ENCODE data around the gene SPCS3. TPM values are rescaled to one million over a fixed set of nuclear protein-coding genes. Genes with fewer than 3 reads are reported as not detected.
"Not testable (repeated sequence)": the region's sequence is repeated elsewhere in the genome, so short reads cannot be mapped to it uniquely, and the experiment has no call there.

Gene SPCS3
- total RNA-seq, 1 donor from 2014 or later = 65.9 TPM

DNA sequence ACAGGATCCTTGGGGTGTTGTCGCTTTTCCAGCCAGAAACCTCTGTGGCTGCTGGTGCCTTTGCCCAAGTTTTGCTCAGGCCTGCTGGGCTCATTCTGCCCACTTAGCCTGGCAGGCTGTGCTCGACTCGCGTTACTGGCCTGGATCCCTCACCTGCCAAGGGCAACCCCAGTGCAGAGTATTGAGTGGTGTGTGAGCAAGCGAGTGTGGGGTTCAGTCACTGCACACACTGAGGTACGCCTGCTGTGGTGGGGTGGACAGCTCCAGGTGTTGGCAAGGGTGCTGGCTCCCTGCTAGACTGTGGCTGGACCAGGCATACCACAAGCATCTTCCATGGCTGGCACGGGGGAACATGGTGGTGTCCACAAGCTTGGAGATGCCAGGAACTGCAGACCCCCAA lies 22.6 kb downstream of the SPCS3 start:
- no peak overlapping the region for H3K27ac Mint-ChIP-seq (ENCODE audit: unreplicated experiment)
- H3K9me3 Mint-ChIP-seq (ENCODE audit: unreplicated experiment) = peaks cover 6% of the 10 kb centered on the region

DNA sequence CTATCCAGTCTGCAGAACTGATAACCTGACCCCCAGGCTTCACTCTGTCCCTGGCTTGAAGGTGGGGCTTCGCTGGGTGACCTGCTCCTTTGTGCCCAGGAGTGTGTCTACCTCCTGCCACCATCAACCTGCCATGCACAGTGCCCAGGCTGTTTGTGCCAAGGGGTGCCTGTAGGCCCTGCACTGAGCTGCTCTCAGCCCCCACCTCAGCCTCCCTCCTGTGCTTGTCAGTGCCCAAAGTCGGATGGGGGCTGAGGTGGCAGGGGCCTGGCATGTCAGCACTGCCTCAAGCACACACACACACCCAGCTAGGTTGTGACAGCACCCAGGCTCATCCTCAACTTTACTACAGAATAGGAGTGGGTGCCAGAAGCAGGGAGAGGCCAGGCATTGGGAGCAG lies 23.5 kb downstream of the SPCS3 start:
- no peak for DNase-seq

More for the DNA sequence above, 22.6 kb downstream of the SPCS3 start:
- TF ChIP-seq, protein P1, sequence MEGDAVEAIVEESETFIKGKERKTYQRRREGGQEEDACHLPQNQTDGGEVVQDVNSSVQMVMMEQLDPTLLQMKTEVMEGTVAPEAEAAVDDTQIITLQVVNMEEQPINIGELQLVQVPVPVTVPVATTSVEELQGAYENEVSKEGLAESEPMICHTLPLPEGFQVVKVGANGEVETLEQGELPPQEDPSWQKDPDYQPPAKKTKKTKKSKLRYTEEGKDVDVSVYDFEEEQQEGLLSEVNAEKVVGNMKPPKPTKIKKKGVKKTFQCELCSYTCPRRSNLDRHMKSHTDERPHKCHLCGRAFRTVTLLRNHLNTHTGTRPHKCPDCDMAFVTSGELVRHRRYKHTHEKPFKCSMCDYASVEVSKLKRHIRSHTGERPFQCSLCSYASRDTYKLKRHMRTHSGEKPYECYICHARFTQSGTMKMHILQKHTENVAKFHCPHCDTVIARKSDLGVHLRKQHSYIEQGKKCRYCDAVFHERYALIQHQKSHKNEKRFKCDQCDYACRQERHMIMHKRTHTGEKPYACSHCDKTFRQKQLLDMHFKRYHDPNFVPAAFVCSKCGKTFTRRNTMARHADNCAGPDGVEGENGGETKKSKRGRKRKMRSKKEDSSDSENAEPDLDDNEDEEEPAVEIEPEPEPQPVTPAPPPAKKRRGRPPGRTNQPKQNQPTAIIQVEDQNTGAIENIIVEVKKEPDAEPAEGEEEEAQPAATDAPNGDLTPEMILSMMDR (IDR thresholded peaks at IDR 0.05; ENCODE audit: partially characterized antibody, unreplicated experiment) = no peak
- no peaks in the 10 kb centered on the region for H3K27me3 Mint-ChIP-seq (ENCODE audit: unreplicated experiment)
- H3K36me3 Mint-ChIP-seq (ENCODE audit: unreplicated experiment) = peaks cover 11% of the 10 kb centered on the region
- H3K4me3 Mint-ChIP-seq (ENCODE audit: unreplicated experiment) = no peak overlapping the region
- DNase-seq = no peak
- no peaks in the 10 kb centered on the region for H3K4me1 Mint-ChIP-seq (ENCODE audit: low read depth, unreplicated experiment)

DNA sequence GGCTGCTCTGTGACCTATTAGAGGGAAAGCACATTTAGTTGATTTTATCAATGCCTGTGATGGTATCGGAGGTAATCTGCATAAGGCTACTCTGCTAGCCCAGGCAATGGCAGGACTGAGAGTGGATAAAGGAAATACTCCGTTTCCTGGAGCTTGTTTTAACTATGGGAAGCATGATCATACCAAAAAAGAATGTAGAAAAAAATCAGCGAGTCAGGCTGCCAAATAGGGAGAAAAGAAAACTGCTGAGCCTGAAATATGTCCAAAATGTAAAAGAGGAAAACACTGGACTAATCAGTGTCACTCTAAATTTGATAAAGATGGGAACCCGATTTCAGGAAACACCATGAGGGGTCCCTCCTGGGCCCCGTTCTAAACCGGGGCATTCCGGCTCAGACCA lies 25.6 kb downstream of the SPCS3 start:
- DNase-seq; H3K4me1 Mint-ChIP-seq (ENCODE audit: low read depth, unreplicated experiment); H3K27me3 Mint-ChIP-seq (ENCODE audit: unreplicated experiment); H3K4me3 Mint-ChIP-seq (ENCODE audit: unreplicated experiment); H3K9me3 Mint-ChIP-seq (ENCODE audit: unreplicated experiment); H3K27ac Mint-ChIP-seq (ENCODE audit: unreplicated experiment): not testable (repeated sequence)
- peaks cover 20% of the 10 kb centered on the region for H3K36me3 Mint-ChIP-seq (ENCODE audit: unreplicated experiment)

More for the DNA sequence above, 23.5 kb downstream of the SPCS3 start:
- Mint-ChIP-seq H3K4me1 (ENCODE audit: low read depth, unreplicated experiment) (no peaks in the 10 kb centered on the region), H3K4me3 (ENCODE audit: unreplicated experiment) (no peak overlapping the region), H3K36me3 (ENCODE audit: unreplicated experiment) (peaks cover 11% of the 10 kb centered on the region), H3K9me3 (ENCODE audit: unreplicated experiment) (peaks cover 6% of the 10 kb centered on the region), H3K27me3 (ENCODE audit: unreplicated experiment) (no peaks in the 10 kb centered on the region), H3K27ac (ENCODE audit: unreplicated experiment) (no peak overlapping the region)
- TF ChIP-seq, protein P1 (IDR thresholded peaks at IDR 0.05; ENCODE audit: partially characterized antibody, unreplicated experiment) = no peak

DNA sequence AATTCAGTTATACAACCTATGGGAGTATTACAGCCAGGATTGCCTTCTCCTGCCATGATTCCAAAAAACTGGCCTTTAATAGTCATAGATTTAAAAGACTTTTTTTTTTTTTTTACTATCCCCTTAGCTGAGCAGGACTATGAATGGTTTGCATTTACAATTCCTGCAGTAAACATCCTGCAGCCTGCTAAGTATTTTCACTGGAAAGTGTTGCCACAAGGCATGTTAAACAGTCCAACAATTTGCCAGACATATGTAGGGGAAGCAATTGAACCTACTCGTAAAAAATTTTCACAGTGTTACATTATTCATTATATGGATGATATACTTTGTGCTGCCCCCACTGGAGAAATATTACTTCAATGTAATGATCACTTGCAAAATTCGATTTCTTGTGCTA lies 27.1 kb downstream of the SPCS3 start:
- not testable (repeated sequence) for H3K27me3 Mint-ChIP-seq (ENCODE audit: unreplicated experiment); DNase-seq; H3K4me3 Mint-ChIP-seq (ENCODE audit: unreplicated experiment); H3K4me1 Mint-ChIP-seq (ENCODE audit: low read depth, unreplicated experiment); H3K27ac Mint-ChIP-seq (ENCODE audit: unreplicated experiment); H3K9me3 Mint-ChIP-seq (ENCODE audit: unreplicated experiment)
- peaks cover 25% of the 10 kb centered on the region for H3K36me3 Mint-ChIP-seq (ENCODE audit: unreplicated experiment)

DNA sequence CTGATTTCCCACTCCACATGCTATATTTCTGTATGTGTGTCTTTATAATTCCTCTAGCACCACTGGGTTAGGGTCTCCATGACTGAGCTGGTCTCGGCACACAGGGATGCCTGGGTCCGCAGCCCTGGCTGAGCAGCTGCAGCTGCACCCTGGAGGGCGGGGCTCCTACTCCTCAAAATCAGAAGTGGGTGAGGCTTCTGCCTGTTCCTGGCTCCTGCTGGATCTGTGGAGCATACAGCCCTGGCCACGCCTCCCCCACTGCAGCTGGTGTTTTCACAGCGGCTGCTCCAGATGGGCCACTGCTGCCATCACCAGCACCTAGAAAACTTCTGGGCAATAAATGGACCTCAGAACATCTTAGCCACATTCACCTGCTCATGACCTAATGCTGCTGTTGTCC lies 30.9 kb downstream of the SPCS3 start:
- Mint-ChIP-seq H3K9me3 (ENCODE audit: unreplicated experiment) (peaks cover 3% of the 10 kb centered on the region), H3K27ac (ENCODE audit: unreplicated experiment) (no peak overlapping the region)
- no peak for DNase-seq

DNA sequence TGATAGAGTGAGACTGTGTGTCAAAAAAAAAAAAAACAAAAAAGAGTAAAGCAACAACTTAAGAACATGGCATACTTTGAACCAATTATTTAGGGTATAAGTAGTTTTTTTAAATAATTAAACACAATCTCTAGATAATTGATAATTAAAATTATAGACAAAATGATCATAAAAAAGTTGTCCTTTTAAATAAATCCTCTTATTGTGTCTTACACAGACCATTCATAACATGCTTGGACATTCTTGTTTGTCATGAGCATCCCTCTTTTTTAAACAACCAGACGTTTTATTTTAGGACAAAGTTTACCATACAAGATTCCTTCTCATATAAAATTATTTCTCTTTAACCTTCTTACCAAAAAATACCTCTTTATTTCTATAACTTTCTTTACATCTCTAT lies 35.1 kb downstream of the SPCS3 start:
- H3K4me1 Mint-ChIP-seq (ENCODE audit: low read depth, unreplicated experiment) = no peaks in the 10 kb centered on the region
- H3K4me3 Mint-ChIP-seq (ENCODE audit: unreplicated experiment) = no peak overlapping the region
- peaks cover 3% of the 10 kb centered on the region for H3K9me3 Mint-ChIP-seq (ENCODE audit: unreplicated experiment)
- DNase-seq = no peak
- peaks cover 6% of the 10 kb centered on the region for H3K36me3 Mint-ChIP-seq (ENCODE audit: unreplicated experiment)
- no peaks in the 10 kb centered on the region for H3K27me3 Mint-ChIP-seq (ENCODE audit: unreplicated experiment)
- H3K27ac Mint-ChIP-seq (ENCODE audit: unreplicated experiment) = no peak overlapping the region
- TF ChIP-seq, protein P1 (IDR thresholded peaks at IDR 0.05; ENCODE audit: partially characterized antibody, unreplicated experiment) = no peak

More for the DNA sequence above, 30.9 kb downstream of the SPCS3 start:
- Mint-ChIP-seq H3K36me3 (ENCODE audit: unreplicated experiment) (peaks cover 17% of the 10 kb centered on the region), H3K27me3 (ENCODE audit: unreplicated experiment) (no peaks in the 10 kb centered on the region), H3K4me1 (ENCODE audit: low read depth, unreplicated experiment) (no peaks in the 10 kb centered on the region), H3K4me3 (ENCODE audit: unreplicated experiment) (no peak overlapping the region)
- TF ChIP-seq, protein P1 (IDR thresholded peaks at IDR 0.05; ENCODE audit: partially characterized antibody, unreplicated experiment) = no peak
